NOMO-1 treated with DMSO at 0.1 percent for 48 hours (cell line): ENCODE measurements around the gene XXYLT1.

Source experiments
- DNase-seq: peaks from one replicate; lab custom pipeline; 2025; ENCODE audit not compliant: unreplicated experiment; lab: John Stamatoyannopoulos, UW

The XXYLT1 gene

GRCh38 chr3:195172039-195172684 is 98.8 kb downstream of the XXYLT1 start:
- DNase-seq = no peak

GRCh38 chr3:195171093-195171873 is 99.7 kb downstream of the XXYLT1 start:
- no peak for DNase-seq

GRCh38 chr3:195170496-195170895 is 100.5 kb downstream of the XXYLT1 start:
- no peak for DNase-seq

GRCh38 chr3:195169011-195169649 is 101.8 kb downstream of the XXYLT1 start:
- DNase-seq = no peak

GRCh38 chr3:195168009-195168762 is 102.8 kb downstream of the XXYLT1 start:
- no peak for DNase-seq

- no peak for DNase-seq
Measured at GRCh38 chr3:195165790-195166189, 105.2 kb downstream of the XXYLT1 start.

GRCh38 chr3:195165265-195165609 is 105.7 kb downstream of the XXYLT1 start:
- no peak for DNase-seq

GRCh38 chr3:195164573-195165264 is 106.2 kb downstream of the XXYLT1 start:
- DNase-seq = peak; percentile 23

- peak; percentile 41 for DNase-seq
Measured at GRCh38 chr3:195163719-195164572, 107.0 kb downstream of the XXYLT1 start.

- no peak for DNase-seq
Measured at GRCh38 chr3:195162816-195163215, 108.1 kb downstream of the XXYLT1 start.

GRCh38 chr3:195162033-195162669 is 108.8 kb downstream of the XXYLT1 start:
- peak; percentile 80 for DNase-seq

GRCh38 chr3:195160908-195161434 is 110.0 kb downstream of the XXYLT1 start:
- DNase-seq = no peak

GRCh38 chr3:195160257-195160898 is 110.6 kb downstream of the XXYLT1 start:
- DNase-seq = no peak

- DNase-seq = no peak
Measured at GRCh38 chr3:195159814-195160165, 111.2 kb downstream of the XXYLT1 start.

- no peak for DNase-seq
Measured at GRCh38 chr3:195159117-195159813, 111.7 kb downstream of the XXYLT1 start.

- no peak for DNase-seq
Measured at GRCh38 chr3:195156286-195156890, 114.6 kb downstream of the XXYLT1 start.

- no peak for DNase-seq
Measured at GRCh38 chr3:195155570-195156241, 115.3 kb downstream of the XXYLT1 start.
